Measurements from ENCODE around the gene VWA7.
A peak's percentile ranks its signal among the peaks of the same experiment; 100 is the strongest.

Gene VWA7

DNA sequence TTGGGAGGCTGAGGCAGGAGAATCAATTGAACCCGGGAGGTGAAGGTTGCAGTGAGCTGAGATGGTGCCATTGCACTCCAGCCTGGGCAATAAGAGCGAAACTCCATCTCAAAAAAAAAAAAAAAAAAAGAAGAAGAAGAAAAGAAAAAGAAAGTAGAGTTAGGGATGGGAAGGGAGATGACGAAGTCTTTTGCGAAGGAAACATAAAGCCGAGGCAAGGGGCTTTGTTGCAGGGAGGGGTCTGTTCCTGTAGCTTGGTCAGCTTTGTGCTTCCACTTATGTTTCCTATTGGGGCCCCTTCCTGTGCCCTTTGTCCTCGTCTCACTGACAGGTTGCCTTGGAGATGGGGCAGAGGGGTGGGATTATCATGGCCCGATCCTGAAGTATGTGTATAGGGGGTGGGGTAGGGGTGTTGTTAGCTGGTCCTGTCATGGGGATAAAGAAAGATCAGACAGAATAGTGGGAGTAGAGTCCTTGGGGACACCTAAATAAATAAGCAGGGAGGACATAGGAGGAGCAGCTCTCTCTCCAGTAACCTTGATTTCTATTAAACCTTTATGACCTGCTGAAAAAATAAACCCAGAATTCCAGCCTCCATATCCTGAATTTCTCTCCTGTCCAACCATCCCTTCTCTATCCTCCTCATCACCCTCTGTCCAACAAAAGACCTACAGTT is 39.7 kb downstream of the VWA7 start (continued):
- TF ChIP-seq ZNF266 (tag by site-specific recombination; IDR thresholded peaks at IDR 0.05; ENCODE audit: low read depth) (no peak), ZNF544 (tag by site-specific recombination; IDR thresholded peaks at IDR 0.05) (no peak), KLF10 (tag by site-specific recombination; IDR thresholded peaks at IDR 0.05) (0 out of 2 replicates have a peak, but pooled peaks have one; percentile 13), ZSCAN4 (tag by site-specific recombination; IDR thresholded peaks at IDR 0.05) (no peak), ZNF23 (tag by site-specific recombination; IDR thresholded peaks at IDR 0.05; ENCODE audit: borderline replicate concordance) (no peak), ZNF585B (tag by site-specific recombination; IDR thresholded peaks at IDR 0.05) (no peak), ZBTB7A (tag by site-specific recombination; IDR thresholded peaks at IDR 0.05; ENCODE audit: low read depth) (0 out of 2 replicates have a peak, but pooled peaks have one; percentile 39), ZNF391 (tag by site-specific recombination; IDR thresholded peaks at IDR 0.05; ENCODE audit: borderline replicate concordance, low read depth) (0 out of 2 replicates have a peak, but pooled peaks have one; percentile 31), ZNF280D (tag by site-specific recombination; IDR thresholded peaks at IDR 0.05) (no peak), ZBTB20 (tag by site-specific recombination; IDR thresholded peaks at IDR 0.05) (peak; percentile 21; the same call in 1 of the 2 replicates), HOXD13 (CRISPR knock-in tag; IDR thresholded peaks at IDR 0.05; ENCODE audit: borderline replicate concordance) (no peak), KLF17 (tag by site-specific recombination; IDR thresholded peaks at IDR 0.05) (0 out of 2 replicates have a peak, but pooled peaks have one; percentile 53), ZNF184 (tag by site-specific recombination; IDR thresholded peaks at IDR 0.05) (no peak), GLIS2 (tag by site-specific recombination; IDR thresholded peaks at IDR 0.05) (no peak)
- TF ChIP-seq, protein P1, sequence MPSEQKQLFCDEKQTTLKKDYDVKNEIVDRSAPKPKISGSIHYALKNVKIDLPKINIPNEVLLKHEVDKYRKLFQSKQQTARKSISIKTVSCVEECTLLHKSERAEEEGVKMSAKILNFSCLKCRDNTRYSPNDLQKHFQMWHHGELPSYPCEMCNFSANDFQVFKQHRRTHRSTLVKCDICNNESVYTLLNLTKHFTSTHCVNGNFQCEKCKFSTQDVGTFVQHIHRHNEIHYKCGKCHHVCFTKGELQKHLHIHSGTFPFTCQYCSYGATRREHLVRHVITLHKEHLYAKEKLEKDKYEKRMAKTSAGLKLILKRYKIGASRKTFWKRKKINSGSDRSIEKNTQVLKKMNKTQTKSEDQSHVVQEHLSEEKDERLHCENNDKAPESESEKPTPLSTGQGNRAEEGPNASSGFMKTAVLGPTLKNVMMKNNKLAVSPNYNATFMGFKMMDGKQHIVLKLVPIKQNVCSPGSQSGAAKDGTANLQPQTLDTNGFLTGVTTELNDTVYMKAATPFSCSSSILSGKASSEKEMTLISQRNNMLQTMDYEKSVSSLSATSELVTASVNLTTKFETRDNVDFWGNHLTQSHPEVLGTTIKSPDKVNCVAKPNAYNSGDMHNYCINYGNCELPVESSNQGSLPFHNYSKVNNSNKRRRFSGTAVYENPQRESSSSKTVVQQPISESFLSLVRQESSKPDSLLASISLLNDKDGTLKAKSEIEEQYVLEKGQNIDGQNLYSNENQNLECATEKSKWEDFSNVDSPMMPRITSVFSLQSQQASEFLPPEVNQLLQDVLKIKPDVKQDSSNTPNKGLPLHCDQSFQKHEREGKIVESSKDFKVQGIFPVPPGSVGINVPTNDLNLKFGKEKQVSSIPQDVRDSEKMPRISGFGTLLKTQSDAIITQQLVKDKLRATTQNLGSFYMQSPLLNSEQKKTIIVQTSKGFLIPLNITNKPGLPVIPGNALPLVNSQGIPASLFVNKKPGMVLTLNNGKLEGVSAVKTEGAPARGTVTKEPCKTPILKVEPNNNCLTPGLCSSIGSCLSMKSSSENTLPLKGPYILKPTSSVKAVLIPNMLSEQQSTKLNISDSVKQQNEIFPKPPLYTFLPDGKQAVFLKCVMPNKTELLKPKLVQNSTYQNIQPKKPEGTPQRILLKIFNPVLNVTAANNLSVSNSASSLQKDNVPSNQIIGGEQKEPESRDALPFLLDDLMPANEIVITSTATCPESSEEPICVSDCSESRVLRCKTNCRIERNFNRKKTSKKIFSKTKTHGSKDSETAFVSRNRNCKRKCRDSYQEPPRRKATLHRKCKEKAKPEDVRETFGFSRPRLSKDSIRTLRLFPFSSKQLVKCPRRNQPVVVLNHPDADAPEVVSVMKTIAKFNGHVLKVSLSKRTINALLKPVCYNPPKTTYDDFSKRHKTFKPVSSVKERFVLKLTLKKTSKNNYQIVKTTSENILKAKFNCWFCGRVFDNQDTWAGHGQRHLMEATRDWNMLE (tag by site-specific recombination; conservative IDR thresholded peaks at IDR 0.05; ENCODE audit: low read depth), result no peak
